NCI-H2171 treated with DMSO at 0.1 percent for 48 hours (cell line): ENCODE data around the gene SBF1.
"Not testable (repeated sequence)": the region's sequence is repeated elsewhere in the genome, so short reads cannot be mapped to it uniquely, and the experiment has no call there.

Experiments
- DNase-seq: peaks from one replicate; lab custom pipeline; 2025; lab: John Stamatoyannopoulos, UW

The SBF1 gene

DNA sequence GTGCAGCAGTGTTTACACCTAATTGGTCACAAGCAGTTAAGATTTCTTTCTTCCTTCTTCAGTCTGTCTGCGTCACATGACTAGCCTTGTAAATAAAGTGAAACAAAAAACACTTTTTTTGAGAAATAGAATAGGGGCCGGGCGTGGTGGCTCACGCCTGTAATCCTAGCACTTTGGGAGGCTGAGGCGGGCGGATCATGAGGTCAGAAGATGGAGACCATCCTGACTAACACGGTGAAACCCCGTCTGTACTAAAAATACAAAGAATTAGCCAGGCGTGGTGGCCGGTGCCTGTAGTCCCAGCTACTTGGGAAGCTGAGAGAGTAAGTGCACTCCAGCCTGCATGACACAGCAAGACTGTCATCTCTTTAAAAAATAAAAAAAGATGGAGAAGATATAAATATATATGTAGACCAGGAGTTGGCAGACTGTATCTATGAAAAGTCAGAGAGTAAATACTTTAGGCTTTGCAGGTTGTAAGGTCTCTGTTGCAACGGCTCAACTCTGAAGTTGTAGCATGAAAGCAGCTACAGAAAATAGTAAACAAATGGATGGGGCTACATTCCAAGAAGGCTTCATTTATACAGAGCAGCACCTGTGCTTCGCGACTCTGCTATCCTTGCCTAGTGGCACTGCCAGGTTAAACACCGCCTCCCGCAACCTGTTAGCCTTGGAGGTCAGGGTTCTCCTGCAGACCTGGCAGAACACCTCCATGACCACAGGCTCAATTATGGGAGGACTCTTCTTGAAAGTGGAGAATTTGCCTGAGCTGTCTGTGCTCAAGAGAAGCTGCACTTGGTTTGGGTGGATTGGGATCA lies 75.8 kb downstream of the SBF1 start:
- DNase-seq: peak; percentile 33

GRCh38 chr22:50397371-50398060 lies 77.3 kb downstream of the SBF1 start:
- DNase-seq: not testable (repeated sequence)

DNA sequence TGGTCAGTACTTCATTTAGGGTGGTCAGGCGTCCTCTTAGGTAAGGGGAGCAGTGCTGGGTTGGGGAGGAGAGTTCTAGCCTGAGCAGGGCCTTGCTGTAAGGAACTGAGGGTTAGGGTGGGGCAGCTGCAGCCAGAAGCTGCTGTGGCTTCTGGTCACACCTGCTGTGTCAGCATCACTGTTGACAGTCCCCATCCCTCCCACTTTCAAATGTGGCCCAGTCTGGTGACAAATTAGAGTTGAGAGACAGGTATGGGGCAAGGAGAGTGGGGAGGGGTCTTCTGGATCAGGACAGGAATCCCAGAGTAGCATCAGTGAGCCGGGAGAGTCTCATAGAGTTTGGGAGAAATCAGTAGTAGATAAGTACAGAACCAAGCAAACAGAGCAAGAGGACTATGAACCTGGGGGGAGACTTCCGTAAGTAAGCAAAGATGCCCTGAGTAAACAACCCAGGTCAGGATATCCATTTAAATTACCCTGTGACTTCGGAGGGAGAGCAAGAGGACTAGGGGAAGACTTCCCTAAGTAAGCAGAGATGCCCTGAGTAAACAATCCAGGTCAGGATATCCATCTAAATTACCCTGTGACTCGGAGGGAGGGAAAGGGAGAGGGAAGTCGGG lies 78.0 kb downstream of the SBF1 start:
- no peak for DNase-seq
